Measurements from ENCODE around the gene GMPR2.

GRCh38 chr14:24189460-24189859 lies 43.3 kb upstream of the GMPR2 start:
- TF ChIP-seq, protein P1, sequence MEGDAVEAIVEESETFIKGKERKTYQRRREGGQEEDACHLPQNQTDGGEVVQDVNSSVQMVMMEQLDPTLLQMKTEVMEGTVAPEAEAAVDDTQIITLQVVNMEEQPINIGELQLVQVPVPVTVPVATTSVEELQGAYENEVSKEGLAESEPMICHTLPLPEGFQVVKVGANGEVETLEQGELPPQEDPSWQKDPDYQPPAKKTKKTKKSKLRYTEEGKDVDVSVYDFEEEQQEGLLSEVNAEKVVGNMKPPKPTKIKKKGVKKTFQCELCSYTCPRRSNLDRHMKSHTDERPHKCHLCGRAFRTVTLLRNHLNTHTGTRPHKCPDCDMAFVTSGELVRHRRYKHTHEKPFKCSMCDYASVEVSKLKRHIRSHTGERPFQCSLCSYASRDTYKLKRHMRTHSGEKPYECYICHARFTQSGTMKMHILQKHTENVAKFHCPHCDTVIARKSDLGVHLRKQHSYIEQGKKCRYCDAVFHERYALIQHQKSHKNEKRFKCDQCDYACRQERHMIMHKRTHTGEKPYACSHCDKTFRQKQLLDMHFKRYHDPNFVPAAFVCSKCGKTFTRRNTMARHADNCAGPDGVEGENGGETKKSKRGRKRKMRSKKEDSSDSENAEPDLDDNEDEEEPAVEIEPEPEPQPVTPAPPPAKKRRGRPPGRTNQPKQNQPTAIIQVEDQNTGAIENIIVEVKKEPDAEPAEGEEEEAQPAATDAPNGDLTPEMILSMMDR (IDR thresholded peaks at IDR 0.05; ENCODE audit: insufficient read depth, low read length), result no peak
- TF ChIP-seq POLR2AphosphoS5 (IDR thresholded peaks at IDR 0.05; ENCODE audit: low read depth), result no peak
- TF ChIP-seq, protein P2, sequence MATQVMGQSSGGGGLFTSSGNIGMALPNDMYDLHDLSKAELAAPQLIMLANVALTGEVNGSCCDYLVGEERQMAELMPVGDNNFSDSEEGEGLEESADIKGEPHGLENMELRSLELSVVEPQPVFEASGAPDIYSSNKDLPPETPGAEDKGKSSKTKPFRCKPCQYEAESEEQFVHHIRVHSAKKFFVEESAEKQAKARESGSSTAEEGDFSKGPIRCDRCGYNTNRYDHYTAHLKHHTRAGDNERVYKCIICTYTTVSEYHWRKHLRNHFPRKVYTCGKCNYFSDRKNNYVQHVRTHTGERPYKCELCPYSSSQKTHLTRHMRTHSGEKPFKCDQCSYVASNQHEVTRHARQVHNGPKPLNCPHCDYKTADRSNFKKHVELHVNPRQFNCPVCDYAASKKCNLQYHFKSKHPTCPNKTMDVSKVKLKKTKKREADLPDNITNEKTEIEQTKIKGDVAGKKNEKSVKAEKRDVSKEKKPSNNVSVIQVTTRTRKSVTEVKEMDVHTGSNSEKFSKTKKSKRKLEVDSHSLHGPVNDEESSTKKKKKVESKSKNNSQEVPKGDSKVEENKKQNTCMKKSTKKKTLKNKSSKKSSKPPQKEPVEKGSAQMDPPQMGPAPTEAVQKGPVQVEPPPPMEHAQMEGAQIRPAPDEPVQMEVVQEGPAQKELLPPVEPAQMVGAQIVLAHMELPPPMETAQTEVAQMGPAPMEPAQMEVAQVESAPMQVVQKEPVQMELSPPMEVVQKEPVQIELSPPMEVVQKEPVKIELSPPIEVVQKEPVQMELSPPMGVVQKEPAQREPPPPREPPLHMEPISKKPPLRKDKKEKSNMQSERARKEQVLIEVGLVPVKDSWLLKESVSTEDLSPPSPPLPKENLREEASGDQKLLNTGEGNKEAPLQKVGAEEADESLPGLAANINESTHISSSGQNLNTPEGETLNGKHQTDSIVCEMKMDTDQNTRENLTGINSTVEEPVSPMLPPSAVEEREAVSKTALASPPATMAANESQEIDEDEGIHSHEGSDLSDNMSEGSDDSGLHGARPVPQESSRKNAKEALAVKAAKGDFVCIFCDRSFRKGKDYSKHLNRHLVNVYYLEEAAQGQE (IDR thresholded peaks at IDR 0.05; ENCODE audit: insufficient replicate concordance, low read depth), result no peak
- no peak for TF ChIP-seq SPI1 (IDR thresholded peaks at IDR 0.05; ENCODE audit: borderline replicate concordance, low read depth)
- no peak for TF ChIP-seq GABPA (IDR thresholded peaks at IDR 0.05; ENCODE audit: low read depth)

Data from HL-60 (cell line).